Measurements from ENCODE around the gene CTLA4.

DNA sequence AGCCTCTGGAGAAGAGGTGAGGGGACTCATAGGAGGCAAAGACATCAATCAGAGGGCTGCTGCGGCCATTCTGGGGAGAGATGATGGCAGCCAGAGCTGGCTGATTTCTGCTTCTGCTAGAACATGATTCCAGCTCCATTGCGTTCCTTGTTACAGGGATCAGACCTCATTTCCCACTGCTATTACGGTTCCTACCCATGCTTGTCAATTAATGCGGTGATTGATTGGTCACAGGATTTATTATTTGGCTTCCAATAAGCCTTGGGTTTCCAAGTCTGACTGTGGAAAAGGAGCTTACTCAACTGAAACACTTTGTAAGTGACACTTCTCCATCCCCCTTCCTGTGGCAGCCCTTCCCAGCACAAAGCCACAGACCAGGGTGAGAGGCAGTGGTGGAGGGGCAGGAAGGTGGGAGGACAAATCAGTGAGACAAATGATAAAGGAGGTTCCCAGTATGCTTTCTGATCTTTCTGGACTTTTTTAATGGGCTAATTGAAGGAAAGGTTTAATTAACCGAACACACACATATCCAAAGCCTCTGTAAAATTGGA, 26.8 kb upstream of the CTLA4 start:
- TF ChIP-seq, protein P1, sequence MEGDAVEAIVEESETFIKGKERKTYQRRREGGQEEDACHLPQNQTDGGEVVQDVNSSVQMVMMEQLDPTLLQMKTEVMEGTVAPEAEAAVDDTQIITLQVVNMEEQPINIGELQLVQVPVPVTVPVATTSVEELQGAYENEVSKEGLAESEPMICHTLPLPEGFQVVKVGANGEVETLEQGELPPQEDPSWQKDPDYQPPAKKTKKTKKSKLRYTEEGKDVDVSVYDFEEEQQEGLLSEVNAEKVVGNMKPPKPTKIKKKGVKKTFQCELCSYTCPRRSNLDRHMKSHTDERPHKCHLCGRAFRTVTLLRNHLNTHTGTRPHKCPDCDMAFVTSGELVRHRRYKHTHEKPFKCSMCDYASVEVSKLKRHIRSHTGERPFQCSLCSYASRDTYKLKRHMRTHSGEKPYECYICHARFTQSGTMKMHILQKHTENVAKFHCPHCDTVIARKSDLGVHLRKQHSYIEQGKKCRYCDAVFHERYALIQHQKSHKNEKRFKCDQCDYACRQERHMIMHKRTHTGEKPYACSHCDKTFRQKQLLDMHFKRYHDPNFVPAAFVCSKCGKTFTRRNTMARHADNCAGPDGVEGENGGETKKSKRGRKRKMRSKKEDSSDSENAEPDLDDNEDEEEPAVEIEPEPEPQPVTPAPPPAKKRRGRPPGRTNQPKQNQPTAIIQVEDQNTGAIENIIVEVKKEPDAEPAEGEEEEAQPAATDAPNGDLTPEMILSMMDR (conservative IDR thresholded peaks at IDR 0.05; ENCODE audit: low read depth, low read length), result no peak
- TF ChIP-seq EZH2phosphoT487 (IDR thresholded peaks at IDR 0.05; ENCODE audit: borderline replicate concordance, low read length) (no peak), EZH2 (IDR thresholded peaks at IDR 0.05; ENCODE audit: low read length, unreplicated experiment) (no peak)
